ENCODE results near the gene B3GAT2.

B3GAT2 gene

DNA sequence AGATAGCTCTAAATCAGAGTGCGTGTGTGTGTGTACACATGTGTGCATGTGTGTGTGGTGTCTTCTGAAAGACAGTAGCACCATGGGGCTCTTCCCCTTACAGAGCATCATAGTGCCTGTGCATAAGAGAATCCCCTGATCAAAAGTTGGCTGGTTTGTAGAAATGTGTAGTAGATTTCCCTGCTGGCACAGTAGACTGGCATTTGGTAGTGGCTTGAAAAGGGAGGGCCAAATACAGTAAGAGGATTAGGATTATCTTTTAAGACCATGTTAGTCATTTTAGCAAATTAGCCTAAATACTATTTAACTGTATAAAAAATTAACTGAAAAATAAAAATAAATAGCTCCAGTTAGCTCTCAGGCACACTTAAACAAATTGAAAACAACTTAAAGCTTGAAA, 112.6 kb downstream of the B3GAT2 start:
- DNase-seq (ENCODE audit: insufficient read length, low spot score) (no peak), FAIRE-seq (no peak)

DNA sequence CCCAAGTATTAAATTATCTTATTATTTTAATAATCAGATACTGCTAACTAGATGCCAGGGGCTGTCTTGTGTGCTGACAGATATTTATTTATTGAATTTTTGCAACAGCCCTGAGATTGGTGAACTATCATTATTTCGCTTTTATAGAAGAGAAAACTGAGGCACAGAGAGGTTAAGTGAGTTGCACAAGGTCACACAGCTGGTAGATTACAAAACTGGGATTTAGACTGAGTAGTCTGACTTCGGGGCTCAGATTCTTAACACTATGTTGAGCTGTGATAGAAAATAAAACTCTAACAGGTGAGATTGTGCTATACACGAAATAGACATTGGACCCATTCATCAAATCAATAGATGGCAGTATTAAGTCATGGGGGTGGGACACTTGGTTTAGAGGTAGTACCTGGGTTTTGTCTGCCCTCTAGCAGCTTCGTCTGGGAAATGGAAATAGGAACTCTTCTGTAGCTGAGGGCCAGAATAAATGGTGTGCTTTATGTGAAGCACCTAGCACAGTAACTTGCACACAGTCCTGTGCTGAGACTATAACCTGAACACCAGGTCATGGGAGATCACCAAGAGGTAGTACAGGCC, 113.4 kb downstream of the B3GAT2 start:
- DNase-seq (ENCODE audit: insufficient read length, low spot score) = no peak
- FAIRE-seq = no peak

- no peak for FAIRE-seq
- no peak for DNase-seq (ENCODE audit: insufficient read length, low spot score)
These were observed 114.3 kb downstream of the B3GAT2 start for GRCh38 chr6:70842541-70842940.

- DNase-seq (ENCODE audit: insufficient read length, low spot score) (no peak), FAIRE-seq (no peak)
These were observed 115.7 kb downstream of the B3GAT2 start for GRCh38 chr6:70841112-70841511.

GRCh38 chr6:70839286-70840266, 117.3 kb downstream of the B3GAT2 start:
- DNase-seq (ENCODE audit: insufficient read length, low spot score) (no peak), FAIRE-seq (peak; percentile 4)

GRCh38 chr6:70838907-70839285, 118.0 kb downstream of the B3GAT2 start:
- no peak for DNase-seq (ENCODE audit: insufficient read length, low spot score)
- no peak for FAIRE-seq

- DNase-seq (ENCODE audit: insufficient read length, low spot score) = no peak
- no peak for FAIRE-seq
These were observed 122.3 kb downstream of the B3GAT2 start for GRCh38 chr6:70834520-70834919.

DNA sequence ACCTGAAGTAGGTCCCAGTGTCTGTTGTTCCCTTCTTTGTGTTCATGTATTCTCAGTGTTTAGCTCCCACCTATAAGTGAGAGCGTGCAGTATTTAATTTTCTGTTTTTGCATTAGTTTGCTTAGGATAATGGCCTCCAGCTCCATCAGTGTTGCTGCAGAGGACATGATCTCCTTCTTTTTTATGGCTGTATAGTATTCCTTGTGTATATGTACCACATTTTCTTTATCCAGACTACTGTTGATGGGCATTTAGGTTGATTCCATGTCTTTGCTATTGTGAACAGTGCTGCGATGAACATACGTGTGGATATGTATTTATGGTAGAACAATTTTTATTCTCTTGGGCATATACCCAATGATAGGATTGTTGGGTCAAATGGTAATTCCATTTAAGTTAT, 125.4 kb downstream of the B3GAT2 start:
- FAIRE-seq (no peak), DNase-seq (ENCODE audit: insufficient read length, low spot score) (no peak)

DNA sequence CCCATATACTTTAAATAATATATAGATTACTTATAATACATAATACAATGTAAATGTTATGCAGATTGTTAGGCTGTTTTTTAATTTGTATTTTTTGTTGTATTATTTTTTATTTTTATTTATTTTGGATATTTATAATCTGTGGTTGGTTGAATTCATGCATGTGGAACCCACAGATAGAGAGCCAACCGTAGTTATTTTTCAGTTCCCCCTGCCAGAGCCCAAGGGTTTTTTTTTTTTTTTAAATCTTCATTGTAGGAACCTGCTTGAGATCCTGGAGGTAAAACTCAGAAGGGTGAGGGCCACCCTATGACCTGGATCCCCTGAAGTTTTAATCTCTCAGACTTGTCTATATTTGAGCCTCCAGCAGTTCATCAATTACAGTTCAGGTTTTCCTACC, 133.2 kb downstream of the B3GAT2 start:
- DNase-seq (ENCODE audit: insufficient read length, low spot score) = no peak

GRCh38 chr6:70821751-70822150, 135.1 kb downstream of the B3GAT2 start:
- FAIRE-seq (no peak), DNase-seq (ENCODE audit: insufficient read length, low spot score) (no peak)

More for the DNA sequence above, 133.2 kb downstream of the B3GAT2 start:
- FAIRE-seq = no peak

GRCh38 chr6:70820778-70821177, 136.1 kb downstream of the B3GAT2 start:
- DNase-seq (ENCODE audit: insufficient read length, low spot score) (no peak), FAIRE-seq (no peak)

GRCh38 chr6:70819646-70820045, 137.2 kb downstream of the B3GAT2 start:
- DNase-seq (ENCODE audit: insufficient read length, low spot score) (no peak), FAIRE-seq (no peak)

DNA sequence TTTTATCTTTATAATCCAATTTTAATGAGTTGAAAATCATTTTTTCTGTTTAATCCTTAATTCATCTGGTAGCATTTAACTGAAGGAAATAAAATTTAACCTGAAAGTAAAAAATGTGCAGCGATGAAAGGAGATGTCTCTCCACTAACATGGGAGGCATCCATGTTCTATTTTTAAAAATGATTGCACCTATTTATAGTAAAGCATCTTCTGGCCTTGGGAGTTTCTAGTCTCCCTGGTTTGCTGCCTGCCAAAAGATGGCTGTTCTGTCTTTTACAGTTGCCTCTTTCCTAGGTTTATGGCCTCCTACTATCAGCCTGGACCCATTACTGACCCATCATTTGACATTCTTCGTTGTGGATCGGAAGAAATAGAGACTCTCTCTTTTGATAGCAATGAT, 143.0 kb downstream of the B3GAT2 start:
- no peak for DNase-seq (ENCODE audit: insufficient read length, low spot score)
- FAIRE-seq = no peak

DNA sequence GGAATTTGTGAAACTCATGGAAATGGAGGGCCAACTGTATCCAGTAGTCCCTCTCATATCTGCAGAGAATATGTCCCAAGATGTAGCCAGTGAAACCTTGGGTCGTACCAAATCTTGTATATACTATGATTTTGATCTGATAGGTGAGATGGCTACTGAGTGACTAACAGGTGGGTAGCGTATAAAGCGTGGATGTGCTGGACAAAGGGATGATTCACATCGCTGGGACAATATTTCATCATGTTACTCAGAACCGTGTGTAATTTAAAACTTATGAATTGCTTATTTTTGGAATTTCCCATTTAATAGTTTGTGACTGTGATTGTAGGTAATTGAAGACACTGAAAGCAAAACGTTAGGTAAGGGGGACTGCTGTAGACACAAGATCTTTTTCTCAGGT, 145.1 kb downstream of the B3GAT2 start:
- DNase-seq (ENCODE audit: insufficient read length, low spot score) = no peak
- FAIRE-seq = no peak
